Kidney (tissue), 14 donors: ENCODE results near the gene ZFAND6. TPM values are rescaled to one million over a fixed set of nuclear protein-coding genes. Genes with fewer than 3 reads are reported as not detected.

Experiments
- DNase-seq, 5 donors: peaks; one replicate each; pipeline ENCODE4 v3.0.0-alpha.2; 2013 to 2020
- FAIRE-seq: peaks from 2 replicates; lab custom pipeline; 2012; peaks lifted over from hg19 to GRCh38; lab: Jason Lieb, UNC
- H3K27ac ChIP-seq, 2 donors: one replicate each; pipeline ENCODE4 v1.7.0; 2013; ENCODE audit warnings: low read depth in 2 of 2, low read length in 2 of 2, inconsistent platforms in 1 of 2
- H3K27me3 ChIP-seq: one replicate; pipeline ENCODE4 v1.7.1; 2013; ENCODE audit warnings: low read length, inconsistent platforms; ENCODE audit not compliant: control insufficient read depth, insufficient read depth
- H3K36me3 ChIP-seq, 3 donors: one replicate each; pipeline versions ENCODE4 v1.7.0 to v1.7.1; 2013; ENCODE audit warnings: low read length in 3 of 3, control low read depth in 1 of 3, inconsistent platforms in 1 of 3; ENCODE audit not compliant: insufficient read depth in 3 of 3, control insufficient read depth in 2 of 3
- H3K4me1 ChIP-seq, 3 donors: one replicate each; pipeline versions ENCODE4 v1.7.0 to v1.7.1; 2013; ENCODE audit warnings: low read length in 3 of 3, inconsistent platforms in 1 of 3, low read depth in 1 of 3; ENCODE audit not compliant: control insufficient read depth in 2 of 3, insufficient read depth in 2 of 3
- H3K4me3 ChIP-seq, 3 donors: one replicate each; pipeline versions ENCODE4 v1.7.0 to v1.8.1; 2013; ENCODE audit warnings: low read length in 3 of 3, control low read depth in 1 of 3, inconsistent platforms in 1 of 3
- H3K9ac ChIP-seq, 3 donors: one replicate each; pipeline versions ENCODE4 v1.7.0 to v1.7.1; 2013; ENCODE audit warnings: low read length in 3 of 3, control low read depth in 1 of 3, inconsistent platforms in 1 of 3
- H3K9me3 ChIP-seq, 3 donors: one replicate each; pipeline versions ENCODE4 v1.7.0 to v1.7.1; 2013; ENCODE audit warnings: low read length in 3 of 3, control low read depth in 1 of 3, inconsistent platforms in 1 of 3; ENCODE audit not compliant: control insufficient read depth in 2 of 3, insufficient read depth in 1 of 3
- intact Hi-C: fragments of 100-400 bp; cut with DNase I; formaldehyde crosslinking; loops from one replicate; pipeline ENCODE4 v1.11.1; 2022
- polyA plus RNA-seq: library from polyadenylated mRNA; stranded (reverse); fragments of 350-450 nt; fragmentation: Illumina TruSeq; extraction: RNeasy Lipid Tissue Mini Kit (QIAGEN cat#74804); gene quantifications from one replicate; pipeline ENCODE4 v1.2.3, GENCODE V29; 2014; ENCODE audit warnings: low read depth, low replicate concordance; ENCODE audit not compliant: insufficient read depth
- total RNA-seq: library from RNA; stranded (reverse); fragmentation: NEBNext Ultra II Directional; extraction: Animal tissue kit (Norgen Biotek cat#: 25700); gene quantifications from one replicate; pipeline ENCODE4 v1.2.1, GENCODE V29; 2021
- TF ChIP-seq, protein P1 (sequence below): IDR thresholded peaks from 3 replicates; pipeline ENCODE4 v1.5.1; 2012; ENCODE audit warnings: mild to moderate bottlenecking, moderate library complexity, borderline replicate concordance; ENCODE audit not compliant: insufficient read depth; ENCODE audit errors: extremely low read depth
- donor health status: control.
- donor health status: control.
- donor health status: control.
- donor health status: control.
- donor health status: control.
- donor health status: DM: yes; HTN: yes; CAD: no.
- donor health status: Normal renal cell carcinoma (clear cell type).

The ZFAND6 gene
- total and polyA plus RNA-seq, 2 donors from 2014 or later = 72.3 to 85.7 TPM

DNA sequence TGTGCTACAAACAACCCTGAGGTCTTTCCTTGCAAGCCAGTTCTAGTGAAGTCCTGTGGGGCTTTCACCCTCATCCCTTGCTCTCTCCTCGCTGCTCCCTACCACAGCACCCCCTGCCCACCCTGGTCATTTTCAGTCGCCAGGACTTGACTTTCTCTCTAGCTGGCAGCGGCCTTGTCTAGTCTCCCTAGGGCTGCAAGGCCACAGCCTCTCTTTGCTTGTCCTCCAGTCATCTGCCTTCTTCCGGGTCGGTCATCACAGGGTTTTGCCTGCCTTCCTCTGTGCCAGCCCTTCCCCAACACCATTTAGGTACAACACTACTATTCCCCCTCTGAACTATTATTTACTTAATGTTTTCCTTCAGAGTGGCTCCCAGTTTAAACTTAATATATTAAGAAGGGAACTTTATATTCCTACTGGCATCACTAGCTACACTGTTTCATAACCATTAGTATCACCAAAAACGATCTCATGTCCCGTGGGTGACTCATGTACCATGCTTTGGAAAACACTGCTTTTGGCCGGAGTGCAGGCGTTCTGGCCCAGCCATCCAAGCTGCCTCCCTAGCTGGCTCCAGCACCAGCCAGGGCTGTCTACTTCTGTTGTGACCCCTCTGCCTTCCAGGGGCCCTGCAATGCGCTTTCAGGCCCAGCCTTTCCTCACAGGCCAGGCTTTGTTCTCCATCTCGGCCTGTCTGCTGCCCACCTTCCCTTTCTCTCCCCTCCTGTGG lies 114.7 kb downstream of the ZFAND6 start:
- no peak for DNase-seq
- Histone ChIP-seq H3K9ac (no peak overlapping the region), H3K4me3 (no peak overlapping the region), H3K36me3 (peaks cover 0 to 22% (median 8%) of the 10 kb centered on the region in 3 donors), H3K27me3 (no peaks in the 10 kb centered on the region), H3K4me1 (peaks cover 0 to 6% (median 0%) of the 10 kb centered on the region in 3 donors), H3K27ac (peak overlapping the region; percentile 18 to 49), H3K9me3 (no peaks in the 10 kb centered on the region)
- TF ChIP-seq, protein P1, sequence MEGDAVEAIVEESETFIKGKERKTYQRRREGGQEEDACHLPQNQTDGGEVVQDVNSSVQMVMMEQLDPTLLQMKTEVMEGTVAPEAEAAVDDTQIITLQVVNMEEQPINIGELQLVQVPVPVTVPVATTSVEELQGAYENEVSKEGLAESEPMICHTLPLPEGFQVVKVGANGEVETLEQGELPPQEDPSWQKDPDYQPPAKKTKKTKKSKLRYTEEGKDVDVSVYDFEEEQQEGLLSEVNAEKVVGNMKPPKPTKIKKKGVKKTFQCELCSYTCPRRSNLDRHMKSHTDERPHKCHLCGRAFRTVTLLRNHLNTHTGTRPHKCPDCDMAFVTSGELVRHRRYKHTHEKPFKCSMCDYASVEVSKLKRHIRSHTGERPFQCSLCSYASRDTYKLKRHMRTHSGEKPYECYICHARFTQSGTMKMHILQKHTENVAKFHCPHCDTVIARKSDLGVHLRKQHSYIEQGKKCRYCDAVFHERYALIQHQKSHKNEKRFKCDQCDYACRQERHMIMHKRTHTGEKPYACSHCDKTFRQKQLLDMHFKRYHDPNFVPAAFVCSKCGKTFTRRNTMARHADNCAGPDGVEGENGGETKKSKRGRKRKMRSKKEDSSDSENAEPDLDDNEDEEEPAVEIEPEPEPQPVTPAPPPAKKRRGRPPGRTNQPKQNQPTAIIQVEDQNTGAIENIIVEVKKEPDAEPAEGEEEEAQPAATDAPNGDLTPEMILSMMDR = no peak
- intact Hi-C loops = no loop called here
- no peak for FAIRE-seq

DNA sequence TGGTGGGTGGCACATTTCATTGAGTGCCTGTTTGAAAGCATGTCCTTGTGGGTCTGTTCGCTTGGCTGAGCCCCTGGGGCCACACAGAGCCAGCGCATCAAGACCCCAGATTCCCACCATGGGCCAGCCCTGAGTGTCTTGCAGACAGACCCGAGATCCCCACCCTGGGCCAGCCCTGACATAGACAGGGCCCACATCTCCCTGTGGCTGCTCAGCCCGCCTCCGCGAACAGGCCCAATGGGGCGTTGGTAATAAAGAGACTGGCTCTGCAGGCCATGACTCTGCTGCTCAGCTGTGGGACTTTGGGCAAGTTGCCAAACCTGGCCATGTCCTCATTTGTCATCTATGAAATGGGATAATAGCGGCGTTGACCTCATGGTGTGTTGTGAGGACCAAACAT lies 116.0 kb downstream of the ZFAND6 start:
- intact Hi-C loops = no loop called here
- no peak overlapping the region for H3K27ac ChIP-seq
- no peaks in the 10 kb centered on the region for H3K27me3 ChIP-seq
- H3K9me3 ChIP-seq = no peaks in the 10 kb centered on the region
- H3K4me3 ChIP-seq = no peak overlapping the region
- DNase-seq (no peak), FAIRE-seq (no peak)
- H3K4me1 ChIP-seq = peaks cover 0 to 6% (median 0%) of the 10 kb centered on the region in 3 donors
- TF ChIP-seq, protein P1 = no peak
- H3K9ac ChIP-seq = no peak overlapping the region
- H3K36me3 ChIP-seq = peaks cover 0 to 25% (median 17%) of the 10 kb centered on the region in 3 donors

DNA sequence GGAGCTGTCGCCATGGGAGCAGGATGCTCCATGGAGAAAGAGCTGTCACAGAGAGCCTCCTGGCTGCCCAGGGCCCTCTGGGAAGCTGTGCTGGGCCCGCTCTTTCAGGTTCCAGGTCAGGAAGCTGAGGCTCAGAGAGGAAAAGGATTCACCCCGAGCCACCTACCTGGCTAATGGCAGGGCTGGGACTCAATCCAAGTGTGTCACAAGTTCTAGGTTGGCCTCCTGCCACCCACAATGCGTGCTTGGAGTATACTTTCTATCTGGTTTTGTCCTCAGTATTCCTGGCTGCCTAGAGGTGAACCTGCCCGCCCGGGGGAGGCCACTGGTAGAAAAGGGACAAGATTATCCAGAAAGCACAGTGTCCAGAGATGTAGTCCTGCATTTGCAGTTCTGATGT lies 117.0 kb downstream of the ZFAND6 start:
- Histone ChIP-seq H3K27ac (no peak overlapping the region), H3K9ac (no peak overlapping the region), H3K4me3 (no peak overlapping the region), H3K9me3 (no peaks in the 10 kb centered on the region), H3K36me3 (peaks cover 0 to 35% (median 22%) of the 10 kb centered on the region in 3 donors), H3K27me3 (no peaks in the 10 kb centered on the region), H3K4me1 (peaks cover 0 to 6% (median 0%) of the 10 kb centered on the region in 3 donors)
- DNase-seq (no peak), FAIRE-seq (no peak)
- TF ChIP-seq, protein P1 = no peak
- intact Hi-C loops = no loop called here

DNA sequence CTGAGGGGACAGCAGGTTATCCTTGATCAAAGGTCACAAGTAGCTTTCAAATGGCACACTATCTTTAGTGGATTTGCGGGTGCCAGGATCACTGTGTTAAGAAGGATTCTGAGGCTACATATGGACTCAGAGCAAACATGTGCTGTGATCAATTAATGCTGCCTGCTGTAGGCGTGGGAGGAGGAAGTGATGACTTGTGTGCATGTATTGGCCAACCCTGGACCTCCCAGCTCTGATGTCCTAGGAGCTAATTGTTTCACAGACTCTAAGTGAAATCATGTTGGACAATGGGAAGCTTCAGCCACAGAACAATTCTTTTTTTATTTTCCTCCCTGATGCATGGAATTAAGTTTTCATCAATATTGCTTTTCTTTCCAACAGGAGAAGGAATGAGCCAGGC lies 117.7 kb downstream of the ZFAND6 start:
- H3K4me1 ChIP-seq = peaks cover 0 to 6% (median 0%) of the 10 kb centered on the region in 3 donors
- H3K9me3 ChIP-seq = no peaks in the 10 kb centered on the region
- no peak for FAIRE-seq
- H3K4me3 ChIP-seq = no peak overlapping the region
- H3K9ac ChIP-seq = no peak overlapping the region
- intact Hi-C loops = no loop called here
- DNase-seq = no peak
- peaks cover 0 to 42% (median 26%) of the 10 kb centered on the region in 3 donors for H3K36me3 ChIP-seq
- H3K27ac ChIP-seq = no peak overlapping the region
- no peaks in the 10 kb centered on the region for H3K27me3 ChIP-seq
- TF ChIP-seq, protein P1 = no peak
